Measurements from ENCODE around the gene NFATC3. TPM values are rescaled to one million over a fixed set of nuclear protein-coding genes. Genes with fewer than 3 reads are reported as not detected.
A peak's percentile ranks its signal among the peaks of the same experiment; 100 is the strongest.

The NFATC3 gene
- total RNA-seq (2022): 40.0 and 43.9 TPM in 2 replicates
- Bru-seq, nascent RNA: percentile 75 among the genes with signal in this experiment
- BruChase-seq, experiment 1, labeled RNA remaining after a 2-hour chase: percentile 79 among the genes with signal in this experiment
- BruChase-seq, experiment 2, labeled RNA remaining after a 6-hour chase: percentile 75 among the genes with signal in this experiment
- long read RNA-seq, full-length matches to known transcripts: 13 of 33 reads
- long read RNA-seq, partial matches to known transcripts: 6 of 33 reads
- long read RNA-seq, other reads (novel, unspliced or antisense): 14 of 33 reads

DNA sequence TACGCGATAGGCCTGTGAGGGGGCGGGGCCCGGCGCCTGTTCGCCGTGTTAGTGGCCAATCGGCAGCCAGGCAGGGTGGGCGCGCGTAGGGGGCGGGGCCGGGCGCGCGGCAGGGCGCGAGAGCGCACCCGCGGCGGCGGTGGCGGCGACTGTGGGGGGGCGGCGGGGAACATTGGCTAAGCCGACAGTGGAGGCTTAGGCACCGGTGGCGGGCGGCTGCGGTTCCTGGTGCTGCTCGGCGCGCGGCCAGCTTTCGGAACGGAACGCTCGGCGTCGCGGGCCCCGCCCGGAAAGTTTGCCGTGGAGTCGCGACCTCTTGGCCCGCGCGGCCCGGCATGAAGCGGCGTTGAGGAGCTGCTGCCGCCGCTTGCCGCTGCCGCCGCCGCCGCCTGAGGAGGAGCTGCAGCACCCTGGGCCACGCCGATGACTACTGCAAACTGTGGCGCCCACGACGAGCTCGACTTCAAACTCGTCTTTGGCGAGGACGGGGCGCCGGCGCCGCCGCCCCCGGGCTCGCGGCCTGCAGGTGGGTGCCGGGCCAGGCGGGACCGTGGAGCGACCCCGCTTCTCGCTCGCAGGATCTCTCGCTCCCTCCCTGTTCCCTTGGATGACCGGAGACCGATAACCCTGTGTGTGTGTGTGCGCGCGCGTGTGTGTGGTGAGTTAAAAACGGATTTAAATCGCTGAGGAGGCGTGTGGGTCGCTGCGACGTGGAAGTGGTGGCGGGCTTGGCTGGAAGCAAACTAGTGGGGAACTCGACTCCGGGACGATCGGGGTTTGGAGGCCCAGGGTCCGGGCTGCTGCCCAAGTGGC is at the start of gene NFATC3:
TSS of gene NFATC3 (plus strand) at position 112 of the 813 bp plus-strand sequence. CDS start at position 424, 312 bp downstream.
- Mint-ChIP-seq H3K27me3 (ENCODE audit: insufficient read depth, unreplicated experiment) (no peaks in the 10 kb centered on the region), H3K4me3 (ENCODE audit: unreplicated experiment) (peak within 1 kb of the TSS; percentile 71), H3K9me3 (ENCODE audit: unreplicated experiment) (no peaks in the 10 kb centered on the region), H3K36me3 (ENCODE audit: insufficient read depth, unreplicated experiment) (peaks cover 21% of the 10 kb centered on the region), H3K27ac (ENCODE audit: unreplicated experiment) (peak within 1 kb of the TSS; percentile 83), H3K4me1 (ENCODE audit: low read depth, unreplicated experiment) (peaks cover 38% of the 10 kb centered on the region)
- Histone ChIP-seq H3K9me3 (no peaks in the 10 kb centered on the region), H3K27me3 (replicated peaks; ENCODE audit: control insufficient read depth, insufficient read depth, low read length) (no peaks in the 10 kb centered on the region), H3K4me3 (ENCODE audit: low read depth, low read length) (peak within 1 kb of the TSS; percentile 87), H3K4me1 (peaks cover 28% of the 10 kb centered on the region), H3K36me3 (ENCODE audit: control insufficient read depth, insufficient read depth, low read length) (no peaks in the 10 kb centered on the region)
- intact Hi-C loops (cut with micrococcal nuclease; ENCODE audit: unreplicated experiment): loop anchor here (1.0 to 5.0 kb wide), 2 partner anchors 149 to 242 kb away; no protein-coding TSS in a partner anchor
- TF ChIP-seq, protein P1, sequence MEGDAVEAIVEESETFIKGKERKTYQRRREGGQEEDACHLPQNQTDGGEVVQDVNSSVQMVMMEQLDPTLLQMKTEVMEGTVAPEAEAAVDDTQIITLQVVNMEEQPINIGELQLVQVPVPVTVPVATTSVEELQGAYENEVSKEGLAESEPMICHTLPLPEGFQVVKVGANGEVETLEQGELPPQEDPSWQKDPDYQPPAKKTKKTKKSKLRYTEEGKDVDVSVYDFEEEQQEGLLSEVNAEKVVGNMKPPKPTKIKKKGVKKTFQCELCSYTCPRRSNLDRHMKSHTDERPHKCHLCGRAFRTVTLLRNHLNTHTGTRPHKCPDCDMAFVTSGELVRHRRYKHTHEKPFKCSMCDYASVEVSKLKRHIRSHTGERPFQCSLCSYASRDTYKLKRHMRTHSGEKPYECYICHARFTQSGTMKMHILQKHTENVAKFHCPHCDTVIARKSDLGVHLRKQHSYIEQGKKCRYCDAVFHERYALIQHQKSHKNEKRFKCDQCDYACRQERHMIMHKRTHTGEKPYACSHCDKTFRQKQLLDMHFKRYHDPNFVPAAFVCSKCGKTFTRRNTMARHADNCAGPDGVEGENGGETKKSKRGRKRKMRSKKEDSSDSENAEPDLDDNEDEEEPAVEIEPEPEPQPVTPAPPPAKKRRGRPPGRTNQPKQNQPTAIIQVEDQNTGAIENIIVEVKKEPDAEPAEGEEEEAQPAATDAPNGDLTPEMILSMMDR (IDR thresholded peaks at IDR 0.05; ENCODE audit: insufficient read depth in 1 of 2, low read depth in 1 of 2, low read length in 1 of 2, severe bottlenecking in 1 of 2, unreplicated experiment in 1 of 2): no peak
- BruUV-seq (replicated peaks): no TSS peak
- ChIA-PET CTCF (interaction anchor here (0.6 to 3.5 kb wide), 11 partner anchors 9 to 1225 kb away, joined by 3 to 27 read pairs (median 7); partner anchors contain the start of genes ESRP2, RANBP10 and SLC7A6), POLR2A (interaction anchor here (0.5 to 3.5 kb wide), 13 partner anchors 20 to 1390 kb away, joined by 3 to 27 read pairs (median 6); partner anchors contain the start of genes ATP6V0D1, ESRP2, RANBP10 and TSNAXIP1)
- peak; percentile 99 for DNase-seq

DNA sequence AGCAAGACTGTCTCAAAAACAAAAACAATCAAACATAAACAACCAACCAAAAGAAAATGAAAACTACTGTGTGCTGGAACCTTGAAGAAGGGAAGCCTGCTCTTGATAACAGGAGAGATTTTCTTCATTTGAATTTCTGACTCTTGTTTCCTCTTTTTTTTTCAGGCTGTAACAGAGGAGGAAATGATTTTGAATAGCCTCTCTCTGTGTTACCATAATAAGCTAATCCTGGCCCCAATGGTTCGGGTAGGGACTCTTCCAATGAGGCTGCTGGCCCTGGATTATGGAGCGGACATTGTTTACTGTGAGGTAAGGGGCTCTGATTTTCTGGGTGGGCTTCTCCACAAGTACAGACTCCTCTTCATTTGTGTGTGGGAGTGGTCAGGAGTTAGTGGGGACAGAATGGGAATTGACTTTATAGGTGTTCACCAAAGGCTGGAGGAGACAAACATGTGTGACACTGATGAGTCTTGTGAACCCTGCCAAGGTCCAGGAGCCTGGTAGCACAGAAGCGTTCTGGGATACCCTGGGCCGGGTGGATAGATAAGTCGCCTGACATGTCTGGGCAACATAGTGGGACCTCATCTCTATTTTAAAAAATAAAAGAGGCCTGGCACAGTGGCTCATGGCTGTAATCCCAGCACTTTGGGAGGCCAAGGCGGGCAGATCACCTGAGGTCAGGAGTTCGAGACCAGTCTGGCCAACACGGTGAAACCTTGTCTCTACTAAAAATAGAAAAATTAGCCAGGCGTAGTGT is 47.2 kb upstream of the NFATC3 start:
- TF ChIP-seq, protein P1 (IDR thresholded peaks at IDR 0.05; ENCODE audit: insufficient read depth in 1 of 2, low read depth in 1 of 2, low read length in 1 of 2, severe bottlenecking in 1 of 2, unreplicated experiment in 1 of 2): no peak
- Histone ChIP-seq H3K9me3 (no peaks in the 10 kb centered on the region), H3K4me3 (ENCODE audit: low read depth, low read length) (no peak overlapping the region), H3K36me3 (ENCODE audit: control insufficient read depth, insufficient read depth, low read length) (peaks cover 2% of the 10 kb centered on the region), H3K4me1 (no peaks in the 10 kb centered on the region), H3K27me3 (replicated peaks; ENCODE audit: control insufficient read depth, insufficient read depth, low read length) (no peaks in the 10 kb centered on the region)
- peaks cover 28% of the 10 kb centered on the region for H3K36me3 Mint-ChIP-seq (ENCODE audit: insufficient read depth, unreplicated experiment)
- no peak overlapping the region for H3K4me3 Mint-ChIP-seq (ENCODE audit: unreplicated experiment)
- BruUV-seq (replicated peaks): no TSS peak
- intact Hi-C loops (cut with micrococcal nuclease; ENCODE audit: unreplicated experiment): no loop called here
- DNase-seq: no peak
- no peak overlapping the region for H3K27ac Mint-ChIP-seq (ENCODE audit: unreplicated experiment)
- H3K27me3 Mint-ChIP-seq (ENCODE audit: insufficient read depth, unreplicated experiment): no peaks in the 10 kb centered on the region
- ChIA-PET CTCF (interaction anchor here (0.7 to 0.9 kb wide), 2 partner anchors 155 to 224 kb away, joined by 3 to 4 read pairs; no protein-coding TSS in a partner anchor), POLR2A (no interaction called here)
- no peaks in the 10 kb centered on the region for H3K9me3 Mint-ChIP-seq (ENCODE audit: unreplicated experiment)
- H3K4me1 Mint-ChIP-seq (ENCODE audit: low read depth, unreplicated experiment): no peaks in the 10 kb centered on the region
